Middle frontal gyrus (tissue), 1 donor: ENCODE data around the gene SLC35G1.

Source experiments
- DNase-seq: peaks from one replicate; pipeline ENCODE4 v3.0.0-alpha.2; 2015; ENCODE audit warnings: low spot score; ENCODE audit errors: extremely low spot score

Gene SLC35G1

GRCh38 chr10:93893646-93894515 is at the start of gene SLC35G1:
Gene SLC35G1 (plus strand): TSS chr10:93893978. CDS start chr10:93894034, 56 bp downstream.
- peak; percentile 25 for DNase-seq

GRCh38 chr10:93844979-93845626 is 48.7 kb upstream of the SLC35G1 start:
- DNase-seq, result no peak

GRCh38 chr10:93849593-93849992 is 44.2 kb upstream of the SLC35G1 start:
- no peak for DNase-seq

GRCh38 chr10:93850031-93851015 is 43.5 kb upstream of the SLC35G1 start:
- DNase-seq, result no peak

- DNase-seq, result no peak
Observed at GRCh38 chr10:93851169-93851568, 42.6 kb upstream of the SLC35G1 start.

GRCh38 chr10:93852476-93853095 is 41.2 kb upstream of the SLC35G1 start:
- no peak for DNase-seq

- DNase-seq, result no peak
Observed at GRCh38 chr10:93854975-93855374, 38.8 kb upstream of the SLC35G1 start.

GRCh38 chr10:93856349-93857145 is 37.2 kb upstream of the SLC35G1 start:
- no peak for DNase-seq

- no peak for DNase-seq
Observed at GRCh38 chr10:93859049-93859655, 34.6 kb upstream of the SLC35G1 start.

- no peak for DNase-seq
Observed at GRCh38 chr10:93861825-93862224, 32.0 kb upstream of the SLC35G1 start.

- DNase-seq, result no peak
Observed at GRCh38 chr10:93865794-93866425, 27.9 kb upstream of the SLC35G1 start.

- no peak for DNase-seq
Observed at GRCh38 chr10:93867525-93867924, 26.3 kb upstream of the SLC35G1 start.

- DNase-seq, result no peak
Observed at GRCh38 chr10:93871671-93872204, 22.0 kb upstream of the SLC35G1 start.

GRCh38 chr10:93872375-93873158 is 21.2 kb upstream of the SLC35G1 start:
- no peak for DNase-seq

GRCh38 chr10:93873420-93874115 is 20.2 kb upstream of the SLC35G1 start:
- DNase-seq, result no peak

GRCh38 chr10:93874309-93875031 is 19.3 kb upstream of the SLC35G1 start:
- no peak for DNase-seq

- no peak for DNase-seq
Observed at GRCh38 chr10:93875032-93875358, 18.8 kb upstream of the SLC35G1 start.
